Tibial nerve (tissue), 3 donors: ENCODE data around the gene ZNF385B.

Source experiments
- CTCF ChIP-seq, 5 experiments: fragments of 200-600 bp in 3 of 5; fragments of 450-650 bp in 2 of 5; sonication (generic) in 3 of 5; IDR thresholded peaks; one replicate each; pipeline ENCODE4 v1.5.1; 2016 to 2019; ENCODE audit warnings: antibody characterized with exemption in 5 of 5, mild to moderate bottlenecking in 3 of 5, moderate library complexity in 2 of 5
- POLR2A ChIP-seq, 2 donors: fragments of 450-650 bp; IDR thresholded peaks; one replicate each; pipeline ENCODE4 v1.6.1; 2017; ENCODE audit warnings: antibody characterized with exemption in 2 of 2, mild to moderate bottlenecking in 2 of 2, moderate library complexity in 2 of 2

GRCh38 chr2:179646862-179647587 is 214.4 kb downstream of the ZNF385B start:
- no peak for TF ChIP-seq CTCF (IDR thresholded peaks at IDR 0.05)
- TF ChIP-seq POLR2A (IDR thresholded peaks at IDR 0.05): no peak
